ENCODE results near the gene MED25. TPM values are rescaled to one million over a fixed set of nuclear protein-coding genes. Genes with fewer than 3 reads are reported as not detected.
A peak's percentile ranks its signal among the peaks of the same experiment; 100 is the strongest.

Gene MED25
- total RNA-seq, 1 experiment from 2014 or later, result 47.5 TPM

DNA sequence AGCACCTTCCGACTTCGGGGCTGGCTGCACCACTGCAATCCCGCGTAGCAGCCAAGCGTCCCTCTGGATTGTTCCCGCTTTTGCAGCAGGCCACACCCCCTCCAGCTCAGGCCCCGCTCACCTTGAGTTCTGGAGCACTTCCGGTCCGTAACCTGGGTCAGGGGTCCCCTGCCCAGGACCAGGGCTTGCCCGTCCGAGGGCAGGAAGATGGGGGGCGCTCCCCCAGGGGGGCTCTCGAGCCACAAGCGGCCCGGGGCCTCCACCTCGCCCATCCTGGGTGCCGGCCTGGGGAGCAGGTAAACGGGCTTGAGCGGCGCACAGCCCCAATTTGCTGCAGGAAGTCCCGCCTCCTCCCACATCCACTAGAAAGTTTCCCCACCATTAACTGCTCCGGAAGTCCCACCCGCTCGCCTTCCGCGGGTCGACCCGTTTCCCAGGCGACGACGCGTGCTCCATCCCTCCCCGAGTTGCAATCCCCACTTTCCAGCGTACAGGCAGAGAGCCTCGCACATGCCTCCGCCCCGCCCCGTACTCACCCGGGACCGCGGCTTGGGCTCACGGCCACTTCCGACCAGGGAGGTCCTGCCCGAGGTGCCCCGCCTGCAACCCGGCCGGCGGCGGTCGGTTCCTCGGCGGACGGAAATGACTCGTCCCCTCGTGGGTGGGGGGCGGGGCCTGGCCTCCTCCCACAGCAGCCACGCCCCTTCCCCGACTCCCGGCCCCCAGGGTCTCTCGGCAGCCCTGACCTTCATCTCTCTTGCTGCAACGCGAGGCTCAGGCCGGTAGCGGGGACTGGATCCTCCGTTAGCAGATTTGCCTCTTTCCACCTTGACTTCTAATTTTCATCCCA is 49.1 kb downstream of the MED25 start, which contains the start of gene PNKP:
Gene PNKP (minus strand): TSS at position 644 of the 850 bp plus-strand sequence. CDS start 372 bp downstream, at position 272.
- H3F3A ChIP-seq (ENCODE audit: low read length, unreplicated experiment), result no peaks in the 10 kb centered on the region
- H3K36me3 ChIP-seq (ENCODE audit: low read depth, low read length), result peaks cover 32% of the 10 kb centered on the region
- no peak for TF ChIP-seq EZH2 (IDR thresholded peaks at IDR 0.05; ENCODE audit: low read length, unreplicated experiment)
- no peak for TF ChIP-seq EZH2phosphoT487 (IDR thresholded peaks at IDR 0.05; ENCODE audit: borderline replicate concordance, low read length)
- TF ChIP-seq, protein P1, sequence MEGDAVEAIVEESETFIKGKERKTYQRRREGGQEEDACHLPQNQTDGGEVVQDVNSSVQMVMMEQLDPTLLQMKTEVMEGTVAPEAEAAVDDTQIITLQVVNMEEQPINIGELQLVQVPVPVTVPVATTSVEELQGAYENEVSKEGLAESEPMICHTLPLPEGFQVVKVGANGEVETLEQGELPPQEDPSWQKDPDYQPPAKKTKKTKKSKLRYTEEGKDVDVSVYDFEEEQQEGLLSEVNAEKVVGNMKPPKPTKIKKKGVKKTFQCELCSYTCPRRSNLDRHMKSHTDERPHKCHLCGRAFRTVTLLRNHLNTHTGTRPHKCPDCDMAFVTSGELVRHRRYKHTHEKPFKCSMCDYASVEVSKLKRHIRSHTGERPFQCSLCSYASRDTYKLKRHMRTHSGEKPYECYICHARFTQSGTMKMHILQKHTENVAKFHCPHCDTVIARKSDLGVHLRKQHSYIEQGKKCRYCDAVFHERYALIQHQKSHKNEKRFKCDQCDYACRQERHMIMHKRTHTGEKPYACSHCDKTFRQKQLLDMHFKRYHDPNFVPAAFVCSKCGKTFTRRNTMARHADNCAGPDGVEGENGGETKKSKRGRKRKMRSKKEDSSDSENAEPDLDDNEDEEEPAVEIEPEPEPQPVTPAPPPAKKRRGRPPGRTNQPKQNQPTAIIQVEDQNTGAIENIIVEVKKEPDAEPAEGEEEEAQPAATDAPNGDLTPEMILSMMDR (conservative IDR thresholded peaks at IDR 0.05; ENCODE audit: low read depth, low read length), result no peak
- ATAC-seq (peak; percentile 41), DNase-seq (peak; percentile 91)
- peak within 1 kb of the TSS; percentile 90 for H3K4me3 ChIP-seq (ENCODE audit: low read length)
- H2AFZ ChIP-seq (ENCODE audit: low read length), result peak within 1 kb of the TSS; percentile 89
- H3K4me2 ChIP-seq (ENCODE audit: low read length), result peak within 1 kb of the TSS; percentile 95
- H3K9me2 ChIP-seq (replicated peaks; ENCODE audit: low read length), result no peaks in the 10 kb centered on the region
- no TSS peak for BruUV-seq (replicated peaks)
- H3K9ac ChIP-seq (ENCODE audit: low read length), result peak within 1 kb of the TSS; percentile 83
- ChIA-PET POLR2A (ENCODE audit: unreplicated experiment) (interaction anchor here (1.0 kb wide), 1 partner anchor 17 kb away, joined by 7 read pairs; no protein-coding TSS in a partner anchor), CTCF (no interaction called here)
- no peaks in the 10 kb centered on the region for H3K27me3 ChIP-seq (ENCODE audit: low read length)
- H3K79me2 ChIP-seq (ENCODE audit: low read length), result peaks cover 41% of the 10 kb centered on the region
- peaks cover 28% of the 10 kb centered on the region for H3K4me1 ChIP-seq (ENCODE audit: insufficient read depth, low read length)
- peak within 1 kb of the TSS; percentile 84 for H3K27ac ChIP-seq (ENCODE audit: low read length)
- intact Hi-C loops (cut with micrococcal nuclease), result loop anchor here (5.0 kb wide), 1 partner anchor 50 kb away; the partner anchor contains the start of gene MED25
- H4K20me1 ChIP-seq (ENCODE audit: low read length), result peaks cover 17% of the 10 kb centered on the region
- no peaks in the 10 kb centered on the region for H3K9me3 ChIP-seq (ENCODE audit: low read length)

DNA sequence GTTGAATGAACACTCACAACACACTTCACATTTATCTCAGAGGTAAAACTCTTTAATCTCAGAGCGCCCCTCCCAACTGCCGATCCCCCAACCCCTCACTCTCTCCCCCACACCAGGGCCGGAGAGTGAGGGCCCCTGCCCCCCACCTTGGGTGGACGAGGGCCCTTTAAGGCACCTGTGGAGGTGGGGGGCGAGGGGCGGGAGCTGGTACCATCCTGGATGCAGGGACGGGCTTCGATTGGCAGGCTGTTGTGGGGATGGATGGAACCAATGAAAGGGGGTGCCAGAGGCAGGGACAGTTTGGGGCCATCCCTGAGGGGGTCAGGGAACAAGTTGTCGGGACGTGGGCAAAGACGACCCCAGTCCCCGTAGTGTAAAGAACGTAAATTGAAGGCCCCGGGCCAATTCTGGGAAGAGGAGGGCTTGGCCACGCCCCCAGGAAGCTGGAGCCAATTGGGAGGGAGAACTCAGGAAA is 51.0 kb downstream of the MED25 start:
- intact Hi-C loops (cut with micrococcal nuclease), result loop anchor here (1.0 to 5.0 kb wide), 3 partner anchors 8 to 460 kb away; partner anchors contain the start of genes AKT1S1, KCNC3, MED25 and TBC1D17
- no peak overlapping the region for H3K27ac ChIP-seq (ENCODE audit: low read length)
- no TSS peak for BruUV-seq (replicated peaks)
- DNase-seq (no peak), ATAC-seq (peak; percentile 11)
- H3K9ac ChIP-seq (ENCODE audit: low read length), result no peak overlapping the region
- H2AFZ ChIP-seq (ENCODE audit: low read length), result peak overlapping the region; percentile 66
- H3K4me1 ChIP-seq (ENCODE audit: insufficient read depth, low read length), result peaks cover 28% of the 10 kb centered on the region
- peaks cover 35% of the 10 kb centered on the region for H3K79me2 ChIP-seq (ENCODE audit: low read length)
- no peaks in the 10 kb centered on the region for H3K9me3 ChIP-seq (ENCODE audit: low read length)
- POLR2A ChIA-PET (ENCODE audit: unreplicated experiment), result interaction anchor here (0.5 to 1.1 kb wide), 5 partner anchors 19 to 916 kb away, joined by 3 to 9 read pairs (median 4); no protein-coding TSS in a partner anchor
- H3K4me2 ChIP-seq (ENCODE audit: low read length), result peak overlapping the region; percentile 81
- TF ChIP-seq EZH2 (IDR thresholded peaks at IDR 0.05; ENCODE audit: low read length, unreplicated experiment) (no peak), EZH2phosphoT487 (IDR thresholded peaks at IDR 0.05; ENCODE audit: borderline replicate concordance, low read length) (no peak)
- TF ChIP-seq, protein P1 (conservative IDR thresholded peaks at IDR 0.05; ENCODE audit: low read depth, low read length), result no peak
- CTCF ChIA-PET, result interaction anchor here (0.7 to 1.0 kb wide), 2 partner anchors 83 to 1470 kb away, joined by 3 read pairs; no protein-coding TSS in a partner anchor
- peaks cover 17% of the 10 kb centered on the region; the same call in 1 of the 2 replicates for H3K36me3 ChIP-seq (ENCODE audit: low read depth, low read length)
- no peaks in the 10 kb centered on the region for H3F3A ChIP-seq (ENCODE audit: low read length, unreplicated experiment)
- no peaks in the 10 kb centered on the region for H3K27me3 ChIP-seq (ENCODE audit: low read length)
- peaks cover 10% of the 10 kb centered on the region for H4K20me1 ChIP-seq (ENCODE audit: low read length)
- no peaks in the 10 kb centered on the region for H3K9me2 ChIP-seq (replicated peaks; ENCODE audit: low read length)
- peak overlapping the region; percentile 59 for H3K4me3 ChIP-seq (ENCODE audit: low read length)
